ENCODE data around the gene ZYG11A.

DNA sequence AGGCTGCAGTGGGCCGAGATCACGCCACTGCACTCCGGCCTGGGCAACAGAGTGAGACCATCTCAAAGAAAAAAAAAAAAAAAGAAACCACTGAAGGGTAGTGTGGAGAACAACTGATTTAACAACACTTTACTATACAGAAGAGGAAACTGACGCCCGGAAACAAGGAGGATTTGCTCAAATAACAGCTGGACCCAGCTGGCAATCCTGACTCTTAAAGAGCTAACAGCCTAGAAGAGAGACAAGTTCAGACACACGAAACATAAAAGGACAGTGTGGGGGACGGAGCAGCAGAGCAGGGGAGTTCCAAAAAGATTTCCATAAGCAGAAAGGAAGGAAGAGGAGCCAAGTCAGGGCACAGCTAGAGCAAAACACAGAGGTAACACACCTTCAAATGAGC, 74.6 kb downstream of the ZYG11A start:
- TF ChIP-seq, protein P1, sequence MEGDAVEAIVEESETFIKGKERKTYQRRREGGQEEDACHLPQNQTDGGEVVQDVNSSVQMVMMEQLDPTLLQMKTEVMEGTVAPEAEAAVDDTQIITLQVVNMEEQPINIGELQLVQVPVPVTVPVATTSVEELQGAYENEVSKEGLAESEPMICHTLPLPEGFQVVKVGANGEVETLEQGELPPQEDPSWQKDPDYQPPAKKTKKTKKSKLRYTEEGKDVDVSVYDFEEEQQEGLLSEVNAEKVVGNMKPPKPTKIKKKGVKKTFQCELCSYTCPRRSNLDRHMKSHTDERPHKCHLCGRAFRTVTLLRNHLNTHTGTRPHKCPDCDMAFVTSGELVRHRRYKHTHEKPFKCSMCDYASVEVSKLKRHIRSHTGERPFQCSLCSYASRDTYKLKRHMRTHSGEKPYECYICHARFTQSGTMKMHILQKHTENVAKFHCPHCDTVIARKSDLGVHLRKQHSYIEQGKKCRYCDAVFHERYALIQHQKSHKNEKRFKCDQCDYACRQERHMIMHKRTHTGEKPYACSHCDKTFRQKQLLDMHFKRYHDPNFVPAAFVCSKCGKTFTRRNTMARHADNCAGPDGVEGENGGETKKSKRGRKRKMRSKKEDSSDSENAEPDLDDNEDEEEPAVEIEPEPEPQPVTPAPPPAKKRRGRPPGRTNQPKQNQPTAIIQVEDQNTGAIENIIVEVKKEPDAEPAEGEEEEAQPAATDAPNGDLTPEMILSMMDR (IDR thresholded peaks at IDR 0.05), result no peak
- no peak for TF ChIP-seq POLR2A (IDR thresholded peaks at IDR 0.05)
